GM18907 (cell line): ENCODE results near the gene CDKL1.
A peak's percentile ranks its signal among the peaks of the same experiment; 100 is the strongest.
"Not testable (repeated sequence)": the region's sequence is repeated elsewhere in the genome, so short reads cannot be mapped to it uniquely, and the experiment has no call there.

Source experiments
- ATAC-seq: cut with Tn5 transposase; IDR thresholded peaks from one replicate; pipeline ENCODE4 v1.9.1; 2021; ENCODE audit warnings: mild to moderate bottlenecking, moderate library complexity; ENCODE audit not compliant: unreplicated experiment

CDKL1 gene

GRCh38 chr14:50359631-50360030 lies 37.0 kb downstream of the CDKL1 start:
- ATAC-seq, result no peak

GRCh38 chr14:50357753-50358395 lies 38.8 kb downstream of the CDKL1 start:
- no peak for ATAC-seq

- no peak for ATAC-seq
These were observed 39.6 kb downstream of the CDKL1 start for GRCh38 chr14:50357124-50357523.

- not testable (repeated sequence) for ATAC-seq
These were observed 40.4 kb downstream of the CDKL1 start for GRCh38 chr14:50356283-50356682.

GRCh38 chr14:50355692-50356091 lies 41.0 kb downstream of the CDKL1 start:
- ATAC-seq, result no peak

- no peak for ATAC-seq
These were observed 42.2 kb downstream of the CDKL1 start for GRCh38 chr14:50354527-50354926.

GRCh38 chr14:50353126-50353525 lies 43.6 kb downstream of the CDKL1 start:
- ATAC-seq, result no peak

GRCh38 chr14:50352584-50352983 lies 44.1 kb downstream of the CDKL1 start:
- ATAC-seq, result no peak

- no peak for ATAC-seq
These were observed 45.7 kb downstream of the CDKL1 start for GRCh38 chr14:50350975-50351374.

GRCh38 chr14:50348933-50349332 lies 47.7 kb downstream of the CDKL1 start:
- no peak for ATAC-seq

- no peak for ATAC-seq
These were observed 49.2 kb downstream of the CDKL1 start for GRCh38 chr14:50347521-50347920.

- no peak for ATAC-seq
These were observed 50.7 kb downstream of the CDKL1 start for GRCh38 chr14:50345846-50346422.

GRCh38 chr14:50344876-50345563 lies 51.7 kb downstream of the CDKL1 start:
- ATAC-seq, result no peak

- peak; percentile 86 for ATAC-seq
These were observed 52.4 kb downstream of the CDKL1 start for GRCh38 chr14:50344116-50344775.

GRCh38 chr14:50343434-50343833 lies 53.2 kb downstream of the CDKL1 start:
- ATAC-seq, result no peak

GRCh38 chr14:50342221-50343078 lies 54.2 kb downstream of the CDKL1 start:
- ATAC-seq, result peak; percentile 59

- ATAC-seq, result no peak
These were observed 55.7 kb downstream of the CDKL1 start for GRCh38 chr14:50340963-50341362.

- ATAC-seq, result no peak
These were observed 56.6 kb downstream of the CDKL1 start for GRCh38 chr14:50340045-50340444.

- ATAC-seq, result no peak
These were observed 57.4 kb downstream of the CDKL1 start for GRCh38 chr14:50339178-50339804.

GRCh38 chr14:50338587-50338986 lies 58.1 kb downstream of the CDKL1 start:
- ATAC-seq, result no peak
